GM19397 (cell line): ENCODE measurements around the gene CTNND1.
"Not testable (repeated sequence)": the region's sequence is repeated elsewhere in the genome, so short reads cannot be mapped to it uniquely, and the experiment has no call there.

Experiments used
- ATAC-seq: cut with Tn5 transposase; IDR thresholded peaks from one replicate; pipeline ENCODE4 v1.9.1; 2021; ENCODE audit warnings: mild to moderate bottlenecking, moderate library complexity; ENCODE audit not compliant: unreplicated experiment

CTNND1 gene

GRCh38 chr11:57788703-57789088 is 27.1 kb downstream of the CTNND1 start:
- ATAC-seq: no peak

GRCh38 chr11:57791321-57792059 is 29.9 kb downstream of the CTNND1 start:
- ATAC-seq: no peak

DNA sequence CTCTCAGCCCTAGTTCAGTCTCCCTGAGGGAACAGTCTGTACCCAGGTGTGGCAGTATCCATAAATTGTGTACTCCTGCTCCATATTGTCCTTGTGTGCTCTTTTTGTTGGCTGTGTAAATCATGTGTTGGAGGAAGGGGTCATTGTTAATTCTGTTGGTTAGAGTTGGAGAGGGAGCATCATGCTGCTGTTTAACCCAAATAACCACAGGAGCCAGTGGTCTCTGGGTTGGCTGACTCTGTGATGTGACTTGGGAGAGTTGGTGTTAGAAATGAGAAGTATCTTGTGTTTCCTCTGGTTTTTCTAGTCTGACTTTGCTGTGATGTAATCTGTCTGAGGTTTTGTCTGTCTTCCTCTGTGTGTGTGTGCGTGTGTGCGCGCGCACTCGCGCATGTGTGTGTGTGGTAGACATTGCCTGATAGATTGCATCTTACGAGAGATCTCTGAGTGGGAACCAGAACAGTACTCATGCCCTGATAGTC is 30.5 kb downstream of the CTNND1 start:
- peak; percentile 87 for ATAC-seq

DNA sequence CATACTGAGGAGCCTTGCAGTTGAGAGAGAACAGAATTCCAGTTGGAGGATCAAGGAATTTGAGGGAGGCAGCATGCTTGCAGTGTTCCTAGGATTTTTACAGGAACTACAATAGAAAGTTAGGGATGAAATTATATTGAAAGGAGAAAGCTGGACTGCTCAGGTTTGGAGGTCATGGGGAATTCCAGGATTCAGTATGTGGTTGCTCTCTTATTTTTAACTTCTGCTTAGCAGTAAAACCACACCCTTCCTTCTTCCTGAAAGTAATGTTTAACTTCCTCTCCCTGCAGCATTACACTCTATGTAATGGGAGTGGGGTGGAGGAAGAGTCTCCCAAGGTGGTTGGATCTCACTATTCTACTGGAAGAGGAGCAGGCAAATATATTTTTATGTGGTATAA is 31.3 kb downstream of the CTNND1 start:
- no peak for ATAC-seq

GRCh38 chr11:57793351-57794115 is 31.9 kb downstream of the CTNND1 start:
- no peak for ATAC-seq

DNA sequence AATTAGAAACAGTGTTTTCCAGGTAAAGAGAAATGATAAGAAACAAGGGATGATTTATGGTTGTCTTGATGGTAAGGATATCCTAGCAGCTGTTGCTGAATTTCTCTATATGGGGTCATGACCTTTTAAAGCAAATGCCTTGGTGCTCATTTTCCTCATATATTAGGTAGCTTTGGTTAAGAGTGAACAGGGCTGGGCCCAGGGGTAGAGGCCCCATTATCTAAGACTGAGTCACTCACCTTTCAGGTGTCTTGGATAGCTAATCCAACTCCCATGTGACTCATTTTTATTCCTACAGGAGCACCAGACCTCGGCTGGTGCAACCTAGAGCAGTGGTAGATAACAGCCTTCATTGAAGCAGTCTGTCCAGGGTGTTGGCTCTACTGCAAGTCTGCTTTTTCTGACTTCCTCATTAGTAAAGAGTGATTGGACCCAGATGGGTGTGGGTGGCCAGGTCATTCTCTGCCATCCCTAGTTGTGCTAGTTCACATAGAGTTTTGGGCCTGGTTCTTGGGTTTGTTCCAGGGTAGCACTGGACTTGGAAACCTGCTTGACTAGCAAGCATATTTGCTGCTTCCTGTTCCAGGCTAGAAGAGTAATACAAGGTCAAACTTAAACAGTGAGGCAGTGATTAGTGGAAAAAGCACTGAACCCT is 37.4 kb downstream of the CTNND1 start:
- no peak for ATAC-seq

DNA sequence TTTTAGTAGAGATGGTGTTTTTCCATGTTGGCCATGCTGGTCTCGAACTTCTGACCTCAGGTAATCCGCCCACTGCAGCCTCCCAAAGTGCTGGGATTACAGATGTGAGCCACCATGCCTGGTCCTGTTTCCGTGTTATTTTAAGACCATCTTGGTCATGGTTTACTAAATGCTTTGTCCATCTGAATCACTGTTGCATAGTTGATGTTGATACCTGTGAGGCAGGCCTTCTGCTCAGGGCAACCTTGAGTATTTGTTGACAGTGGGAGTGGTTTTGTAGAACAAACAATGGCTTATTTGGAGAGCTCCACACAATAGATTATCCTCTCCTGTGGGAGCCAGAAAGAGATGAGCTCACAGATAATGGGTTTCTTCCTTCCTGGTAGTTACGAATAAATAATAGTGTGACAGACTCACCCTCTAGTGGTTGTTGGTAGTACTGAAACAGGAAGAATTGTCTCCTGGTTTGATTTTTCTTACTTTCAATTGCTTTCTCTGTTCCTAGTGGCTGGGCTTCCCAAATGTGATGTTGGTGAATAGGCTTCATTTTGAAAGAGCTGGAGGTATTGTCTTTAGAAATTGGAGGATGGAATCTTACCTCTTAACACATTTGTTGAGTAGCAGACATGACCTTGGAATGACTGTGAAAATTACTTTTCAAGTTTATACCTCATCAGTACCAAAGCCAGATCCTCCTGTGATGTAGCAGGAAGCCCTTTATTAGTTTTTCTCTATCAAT is 39.0 kb downstream of the CTNND1 start:
- ATAC-seq: peak; percentile 73

GRCh38 chr11:57801183-57801485 is 39.5 kb downstream of the CTNND1 start:
- ATAC-seq: no peak

- no peak for ATAC-seq
These were observed 40.8 kb downstream of the CTNND1 start for GRCh38 chr11:57802411-57802810.

GRCh38 chr11:57804466-57804865 is 42.9 kb downstream of the CTNND1 start:
- ATAC-seq: no peak

DNA sequence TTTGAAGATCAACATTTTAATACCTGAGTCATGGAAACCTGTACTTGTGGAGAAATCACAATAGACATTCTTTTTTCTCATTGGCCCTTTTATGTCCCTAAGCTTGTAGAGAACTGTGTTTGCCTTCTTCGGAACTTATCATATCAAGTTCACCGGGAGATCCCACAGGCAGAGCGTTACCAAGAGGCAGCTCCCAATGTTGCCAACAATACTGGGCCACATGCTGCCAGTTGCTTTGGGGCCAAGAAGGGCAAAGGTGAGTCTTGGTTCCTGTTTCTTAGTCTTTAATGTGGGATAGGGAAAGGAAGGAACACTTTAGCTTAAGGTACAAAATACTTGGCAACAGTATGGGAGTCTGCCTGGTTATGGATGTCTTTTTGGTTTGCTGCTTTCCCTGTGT is 44.2 kb downstream of the CTNND1 start:
- ATAC-seq: no peak

DNA sequence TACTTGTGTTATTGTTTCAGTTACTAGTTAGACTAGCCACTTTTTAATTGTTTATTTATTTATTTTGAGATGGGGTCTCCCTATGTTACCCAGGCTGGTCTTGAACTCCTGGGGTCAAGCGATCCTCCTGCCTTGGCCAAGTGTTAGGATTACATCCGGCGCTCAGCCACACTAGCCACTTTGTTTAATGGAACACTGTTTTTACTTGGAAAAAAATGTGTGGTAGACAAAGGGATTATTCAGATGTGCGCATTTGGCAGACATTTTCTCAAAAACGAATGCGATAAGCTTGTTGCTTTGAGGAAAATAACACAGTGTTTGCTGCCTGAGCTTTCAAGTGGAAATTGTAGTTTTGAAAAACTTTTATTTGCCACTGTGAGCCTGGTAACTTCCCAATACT is 51.0 kb downstream of the CTNND1 start:
- ATAC-seq: no peak

- ATAC-seq: peak; percentile 77
These were observed 53.9 kb downstream of the CTNND1 start for GRCh38 chr11:57815476-57815875.

DNA sequence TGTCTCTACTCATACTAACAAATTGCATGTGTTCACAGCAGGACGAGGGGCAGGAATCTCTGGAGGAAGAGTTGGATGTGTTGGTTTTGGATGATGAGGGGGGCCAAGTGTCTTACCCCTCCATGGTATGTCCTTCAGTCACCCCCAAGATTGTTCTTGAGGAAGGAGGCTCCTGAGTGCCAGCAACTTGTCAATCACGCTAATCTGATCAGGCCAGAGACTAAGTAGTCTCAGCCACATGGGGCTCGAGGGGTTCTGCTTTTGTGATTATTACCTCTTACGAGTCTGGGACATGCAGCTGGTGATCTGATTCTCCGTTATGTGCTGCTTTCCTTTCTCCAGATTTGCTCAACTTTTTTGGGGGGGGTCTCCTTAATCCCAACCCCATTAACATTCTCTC is 54.3 kb downstream of the CTNND1 start:
- ATAC-seq: no peak

DNA sequence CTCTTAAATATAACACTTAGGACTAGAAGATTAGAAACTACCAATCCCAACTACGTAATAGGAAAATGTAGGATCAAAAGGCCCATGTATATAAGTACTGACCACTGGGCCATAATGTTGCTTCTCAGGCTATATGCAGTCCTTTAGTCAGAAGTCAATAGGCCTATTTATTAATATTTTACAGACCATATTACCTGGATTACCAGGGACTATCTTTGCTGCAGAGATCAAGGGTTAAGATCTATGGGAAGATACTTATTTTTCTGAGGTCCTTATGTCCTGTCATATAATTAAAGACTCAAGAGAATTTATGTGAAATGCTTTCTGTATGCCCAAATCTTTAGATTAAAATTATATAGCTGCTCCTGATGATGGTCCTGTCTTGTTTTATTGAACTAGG is 57.2 kb downstream of the CTNND1 start:
- no peak for ATAC-seq

DNA sequence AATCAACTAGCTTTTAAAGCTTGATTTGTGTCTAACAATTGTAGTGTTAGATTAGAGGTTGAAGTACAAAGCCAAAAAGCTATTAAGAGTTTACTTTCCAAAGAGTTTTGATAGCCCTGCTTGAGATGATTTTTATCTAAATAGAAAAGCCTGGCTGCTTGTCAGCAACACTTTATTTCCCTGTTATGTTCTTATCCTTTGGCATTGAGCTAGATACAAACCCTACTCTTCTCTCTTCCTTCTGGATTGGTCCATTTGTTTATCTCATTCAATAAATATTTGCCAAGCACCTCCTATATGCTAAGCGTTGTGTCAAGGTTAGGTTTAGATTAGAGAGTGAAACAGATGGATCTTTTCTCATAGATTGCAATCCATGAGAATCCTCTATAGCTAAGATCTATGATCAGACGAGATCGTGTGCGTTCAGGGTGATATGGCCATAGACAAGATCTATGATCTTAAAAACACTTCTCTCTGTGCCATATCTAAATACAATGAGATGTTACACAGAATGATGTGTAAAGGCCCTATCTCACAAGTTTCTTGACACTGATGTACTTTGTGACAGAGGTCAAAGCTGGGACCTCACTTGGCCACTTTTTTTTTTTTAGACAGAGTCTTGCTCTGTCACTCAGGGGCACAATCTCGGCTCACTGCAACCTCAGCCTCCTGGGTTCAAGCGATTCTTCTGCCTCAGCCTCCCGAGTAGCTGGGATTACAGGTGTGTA is 57.8 kb downstream of the CTNND1 start:
- ATAC-seq: no peak

GRCh38 chr11:57823859-57824258 is 62.3 kb downstream of the CTNND1 start:
- no peak for ATAC-seq

DNA sequence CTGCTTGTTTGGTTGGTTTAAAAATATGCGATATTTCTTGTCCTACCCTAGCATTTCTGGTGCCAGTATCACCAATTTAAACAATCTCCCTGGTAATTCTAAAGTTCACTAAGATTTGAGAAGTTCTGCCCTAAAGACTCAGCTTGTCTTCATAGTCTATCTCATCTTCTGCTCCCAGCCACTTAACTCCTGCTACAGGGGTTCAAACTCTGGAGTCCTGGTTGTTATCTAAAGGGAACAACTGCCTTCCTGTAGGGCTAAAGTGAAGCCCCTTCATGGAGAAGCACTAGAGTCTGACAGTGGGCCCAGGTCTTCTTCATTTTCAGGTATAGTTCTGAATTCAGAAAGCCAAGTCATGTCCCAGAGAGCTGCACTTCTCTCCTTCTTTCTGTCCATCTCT is 73.2 kb downstream of the CTNND1 start:
- ATAC-seq: no peak

DNA sequence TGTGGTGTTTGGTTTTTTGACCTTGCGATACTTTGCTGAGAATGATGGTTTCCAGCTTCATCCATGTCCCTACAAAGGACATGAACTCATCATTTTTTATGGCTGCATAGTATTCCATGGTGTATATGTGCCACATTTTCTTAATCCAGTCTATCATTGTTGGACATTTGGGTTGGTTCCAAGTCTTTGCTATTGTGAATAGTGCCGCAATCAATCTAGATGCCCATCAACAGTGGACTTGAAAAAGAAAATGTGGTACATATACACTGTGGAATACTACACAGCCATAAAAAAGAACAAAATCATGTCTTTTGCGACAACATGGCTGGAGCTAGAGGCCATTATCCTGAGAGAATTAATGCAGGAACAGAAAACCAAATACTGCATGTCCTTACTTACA is 77.0 kb downstream of the CTNND1 start:
- not testable (repeated sequence) for ATAC-seq

DNA sequence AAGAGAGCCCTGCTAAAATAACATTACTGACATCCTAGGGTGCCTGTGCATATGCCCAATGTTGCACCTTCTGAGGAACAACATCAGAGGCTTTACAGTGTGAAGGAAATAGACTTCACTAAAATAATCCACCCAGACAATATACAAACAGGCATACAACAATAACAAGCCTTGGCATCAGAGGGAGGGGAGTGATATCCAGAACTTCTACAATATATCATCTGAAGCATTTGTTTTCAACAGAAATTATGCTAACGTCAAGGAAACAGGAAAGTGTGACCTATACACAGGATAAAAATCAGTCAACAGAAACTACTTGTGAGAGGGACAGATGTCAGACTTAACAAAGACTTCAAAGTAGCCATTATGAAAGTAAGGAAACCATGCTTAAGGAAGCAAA is 81.3 kb downstream of the CTNND1 start:
- ATAC-seq: no peak

- no peak for ATAC-seq
These were observed 106.4 kb downstream of the CTNND1 start for GRCh38 chr11:57867966-57868365.
